Sigmoid colon (tissue), 7 donors: Measurements from ENCODE around the gene LPIN1. TPM values are rescaled to one million over a fixed set of nuclear protein-coding genes. Genes with fewer than 3 reads are reported as not detected.
A peak's percentile ranks its signal among the peaks of the same experiment; 100 is the strongest.
"Not testable (repeated sequence)": the region's sequence is repeated elsewhere in the genome, so short reads cannot be mapped to it uniquely, and the experiment has no call there.

Experiments
- DNase-seq: peaks from one replicate; pipeline ENCODE4 v3.0.0-alpha.2; 2019
- H3K27ac ChIP-seq, 4 donors: fragments of 200-600 bp; sonication (generic); one replicate each; pipeline ENCODE4 v1.5.1; 2016 to 2019; ENCODE audit warnings: mild to moderate bottlenecking in 1 of 4
- H3K27me3 ChIP-seq, 3 donors: fragments of 200-600 bp; sonication (generic); one replicate each; pipeline ENCODE4 v1.5.1; 2019; ENCODE audit warnings: mild to moderate bottlenecking in 1 of 3
- H3K36me3 ChIP-seq, 4 donors: fragments of 200-600 bp; sonication (generic); one replicate each; pipeline ENCODE4 v1.5.1; 2016 to 2019
- H3K4me1 ChIP-seq, 4 donors: fragments of 200-600 bp; sonication (generic); one replicate each; pipeline ENCODE4 v1.5.1; 2017 to 2019
- H3K4me3 ChIP-seq, 4 donors: fragments of 200-600 bp; sonication (generic); one replicate each; pipeline ENCODE4 v1.5.1; 2017 to 2019; ENCODE audit warnings: mild to moderate bottlenecking in 2 of 4, moderate library complexity in 1 of 4
- H3K9me3 ChIP-seq, 4 donors: fragments of 200-600 bp in 3 of 4; sonication (generic) in 3 of 4; one replicate each; pipeline versions ENCODE4 v1.5.1 to v1.6.1; 2013 to 2019
- CTCF ChIP-seq, 4 experiments: fragments of 450-650 bp in 3 of 4; fragments of 200-600 bp in 1 of 4; IDR thresholded peaks; one replicate each; pipeline ENCODE4 v1.5.1; 2016 to 2019; ENCODE audit warnings: antibody characterized with exemption in 4 of 4, mild to moderate bottlenecking in 3 of 4, moderate library complexity in 2 of 4
- EP300 ChIP-seq, 4 donors: sonication (generic); formaldehyde crosslinking; IDR thresholded peaks; one replicate each; pipeline ENCODE4 v1.6.1; 2017; ENCODE audit warnings: antibody characterized with exemption in 4 of 4
- POLR2A ChIP-seq, 2 donors: fragments of 450-650 bp; IDR thresholded peaks; one replicate each; pipeline ENCODE4 v1.6.1; 2016; ENCODE audit warnings: antibody characterized with exemption in 2 of 2, mild to moderate bottlenecking in 2 of 2, moderate library complexity in 2 of 2
- POLR2AphosphoS5 ChIP-seq, 4 donors: sonication (generic); formaldehyde crosslinking; IDR thresholded peaks; one replicate each; pipeline ENCODE4 v1.6.1; 2017; ENCODE audit warnings: antibody characterized with exemption in 4 of 4
- WGBS, 2 donors: extraction: QIAGEN DNeasy Blood & Tissue Kit; methylation state at CpG; one replicate each; pipeline ENCODE4 v1.1.7; 2013; 5-methylcytosine and 5-hydroxymethylcytosine counted together
- intact Hi-C: fragments of 100-400 bp; cut with DNase I; formaldehyde crosslinking; loops from one replicate; pipeline ENCODE4 v1.15.1; 2023
- polyA plus RNA-seq, 3 donors: library from polyadenylated mRNA; stranded (reverse); fragments of 200-250 nt; gene quantifications; one replicate each; pipeline ENCODE4 v1.2.3, GENCODE V29; 2013
- total RNA-seq, 4 donors: library from RNA; depleted of rRNA; stranded (reverse); fragments of >200 nt; gene quantifications; one replicate each; pipeline ENCODE4 v1.1.0, GENCODE V29; 2016
- donor health status: healthy with polysubstance abuse.
- donor health status: Bipolar disorder and iron deficiency.
- donor health status: healthy.

The LPIN1 gene
- total and polyA plus RNA-seq, 7 donors: 4.2 to 37.4 (median 28.2) TPM

- Histone ChIP-seq H3K4me3 (no peak overlapping the region), H3K27me3 (no peaks in the 10 kb centered on the region), H3K9me3 (no peaks in the 10 kb centered on the region), H3K36me3 (no peaks in the 10 kb centered on the region), H3K27ac (no peak overlapping the region), H3K4me1 (peaks cover 0 to 10% (median 8%) of the 10 kb centered on the region in 4 donors)
- no peak for TF ChIP-seq CTCF (IDR thresholded peaks at IDR 0.05)
- TF ChIP-seq POLR2AphosphoS5 (IDR thresholded peaks at IDR 0.05): no peak
- TF ChIP-seq EP300 (IDR thresholded peaks at IDR 0.05): no peak
- intact Hi-C loops: no loop called here
- no peak for DNase-seq
- 80 to 89% methylated on average over 2 of the region's 2 CpGs for WGBS, 2 donors
Measured at GRCh38 chr2:11858883-11859282, 112.5 kb downstream of the LPIN1 start.

GRCh38 chr2:11859975-11860374 is 113.5 kb downstream of the LPIN1 start:
- intact Hi-C loops: loop anchor here (10.0 kb wide), 1 partner anchor 725 kb away; no protein-coding TSS in a partner anchor
- not testable (repeated sequence) for H3K36me3 ChIP-seq, H3K27ac ChIP-seq, H3K4me3 ChIP-seq, DNase-seq, H3K27me3 ChIP-seq, H3K9me3 ChIP-seq
- H3K4me1 ChIP-seq: peaks cover 0 to 15% (median 13%) of the 10 kb centered on the region in 4 donors
- 96 to 97% methylated on average over 3 of the region's 3 CpGs for WGBS, 2 donors

GRCh38 chr2:11861044-11861443 is 114.6 kb downstream of the LPIN1 start:
- no peak for DNase-seq
- no peaks in the 10 kb centered on the region for H3K9me3 ChIP-seq
- H3K27ac ChIP-seq: no peak overlapping the region
- H3K4me3 ChIP-seq: no peak overlapping the region
- no peaks in the 10 kb centered on the region for H3K36me3 ChIP-seq
- intact Hi-C loops: loop anchor here (10.0 kb wide), 1 partner anchor 724 kb away; no protein-coding TSS in a partner anchor
- TF ChIP-seq POLR2AphosphoS5 (IDR thresholded peaks at IDR 0.05) (no peak), CTCF (IDR thresholded peaks at IDR 0.05) (no peak), POLR2A (IDR thresholded peaks at IDR 0.05) (no peak), EP300 (IDR thresholded peaks at IDR 0.05) (no peak)
- H3K4me1 ChIP-seq: peaks cover 0 to 15% (median 13%) of the 10 kb centered on the region in 4 donors
- H3K27me3 ChIP-seq: no peaks in the 10 kb centered on the region
- WGBS, 2 donors: 66 to 79% methylated on average over 2 of the region's 2 CpGs

GRCh38 chr2:11862049-11862448 is 115.6 kb downstream of the LPIN1 start:
- WGBS, 2 donors: 81 to 82% methylated on average over 3 of the region's 3 CpGs
- Histone ChIP-seq H3K4me3 (no peak overlapping the region), H3K36me3 (no peaks in the 10 kb centered on the region), H3K9me3 (no peaks in the 10 kb centered on the region), H3K27me3 (no peaks in the 10 kb centered on the region), H3K4me1 (peaks cover 0 to 15% (median 13%) of the 10 kb centered on the region in 4 donors), H3K27ac (no peak overlapping the region)
- intact Hi-C loops: loop anchor here (10.0 kb wide), 1 partner anchor 723 kb away; no protein-coding TSS in a partner anchor
- no peak for DNase-seq
- TF ChIP-seq POLR2AphosphoS5 (IDR thresholded peaks at IDR 0.05): no peak
- no peak for TF ChIP-seq CTCF (IDR thresholded peaks at IDR 0.05)
- no peak for TF ChIP-seq EP300 (IDR thresholded peaks at IDR 0.05)
- no peak for TF ChIP-seq POLR2A (IDR thresholded peaks at IDR 0.05)

- no peak for DNase-seq
- Histone ChIP-seq H3K36me3 (no peaks in the 10 kb centered on the region), H3K27ac (peak overlapping the region; percentile 7 to 55 (median 42)), H3K27me3 (no peaks in the 10 kb centered on the region), H3K4me1 (peaks cover 0 to 15% (median 13%) of the 10 kb centered on the region in 4 donors), H3K4me3 (no peak overlapping the region), H3K9me3 (no peaks in the 10 kb centered on the region)
- WGBS, 2 donors: 68 to 78% methylated on average over 7 of the region's 7 CpGs
- TF ChIP-seq EP300 (IDR thresholded peaks at IDR 0.05): no peak
- TF ChIP-seq POLR2A (IDR thresholded peaks at IDR 0.05): no peak
- TF ChIP-seq POLR2AphosphoS5 (IDR thresholded peaks at IDR 0.05): no peak
- no peak for TF ChIP-seq CTCF (IDR thresholded peaks at IDR 0.05)
- intact Hi-C loops: loop anchor here (1.0 to 10.0 kb wide), 3 partner anchors 722 to 1144 kb away; partner anchors contain the start of gene TRIB2
Measured at GRCh38 chr2:11863103-11863502, 116.7 kb downstream of the LPIN1 start.
